HT-29 (cell line): Measurements from ENCODE around the gene ILF3. TPM values are rescaled to one million over a fixed set of nuclear protein-coding genes. Genes with fewer than 3 reads are reported as not detected.
"Not testable (repeated sequence)": the region's sequence is repeated elsewhere in the genome, so short reads cannot be mapped to it uniquely, and the experiment has no call there.

Experiments
- DNase-seq: peaks from one replicate; pipeline ENCODE4 v3.0.0-alpha.2; 2015; ENCODE audit warnings: low spot score
- total RNA-seq: library from RNA; depleted of rRNA; stranded (reverse); fragments of >200 nt; shearing (Covaris generic); gene quantifications from 2 replicates; pipeline ENCODE4 v1.2.3, GENCODE V29; 2014

ILF3 gene
- total RNA-seq, 1 experiment from 2014 or later, result 198 TPM

GRCh38 chr19:10642473-10643171 lies 11.5 kb upstream of the ILF3 start:
- DNase-seq, result no peak

- DNase-seq, result no peak
Observed at GRCh38 chr19:10643172-10643967, 10.8 kb upstream of the ILF3 start.

GRCh38 chr19:10643968-10644259 lies 10.2 kb upstream of the ILF3 start:
- DNase-seq, result no peak

- peak; percentile 74 for DNase-seq
Observed at GRCh38 chr19:10644260-10645007, 9.7 kb upstream of the ILF3 start.

- no peak for DNase-seq
Observed at GRCh38 chr19:10646456-10647159, 7.5 kb upstream of the ILF3 start.

GRCh38 chr19:10648360-10648759 lies 5.8 kb upstream of the ILF3 start:
- DNase-seq, result no peak

GRCh38 chr19:10651851-10652250 lies 2.3 kb upstream of the ILF3 start:
- no peak for DNase-seq

- DNase-seq, result no peak
Observed at GRCh38 chr19:10653482-10653731, 739 bp upstream of the ILF3 start.

- DNase-seq, result peak; percentile 24
Observed at GRCh38 chr19:10654610-10655456, 687 bp downstream of the ILF3 start.

GRCh38 chr19:10655457-10656312 lies 1.5 kb downstream of the ILF3 start:
- DNase-seq, result peak; percentile 25

GRCh38 chr19:10660346-10660745 lies 6.2 kb downstream of the ILF3 start:
- no peak for DNase-seq

- DNase-seq, result no peak
Observed at GRCh38 chr19:10661946-10662345, 7.8 kb downstream of the ILF3 start.

GRCh38 chr19:10662384-10663251 lies 8.5 kb downstream of the ILF3 start:
- no peak for DNase-seq

- not testable (repeated sequence) for DNase-seq
Observed at GRCh38 chr19:10663252-10663563, 9.1 kb downstream of the ILF3 start.

GRCh38 chr19:10667867-10668266 lies 13.7 kb downstream of the ILF3 start:
- DNase-seq, result no peak

- DNase-seq, result no peak
Observed at GRCh38 chr19:10669246-10669645, 15.1 kb downstream of the ILF3 start.

GRCh38 chr19:10670182-10670581 lies 16.0 kb downstream of the ILF3 start:
- DNase-seq, result no peak

GRCh38 chr19:10670876-10671804 lies 17.0 kb downstream of the ILF3 start:
- no peak for DNase-seq
